Measurements from ENCODE around the gene NCOA7.
"Not testable (repeated sequence)": the region's sequence is repeated elsewhere in the genome, so short reads cannot be mapped to it uniquely, and the experiment has no call there.

The NCOA7 gene

GRCh38 chr6:125932451-125932795 lies 141.7 kb downstream of the NCOA7 start:
- no peaks in the 10 kb centered on the region for H3K79me2 ChIP-seq (ENCODE audit: low read length)
- H3K4me2 ChIP-seq (ENCODE audit: low read length): no peak overlapping the region
- H2AFZ ChIP-seq (ENCODE audit: low read depth, low read length): no peak overlapping the region
- no peaks in the 10 kb centered on the region for H4K20me1 ChIP-seq (ENCODE audit: insufficient read depth, low read length)
- H3K4me3 ChIP-seq (ENCODE audit: low read length): no peak overlapping the region
- no peak overlapping the region for H3K27ac ChIP-seq (ENCODE audit: low read length)
- no peaks in the 10 kb centered on the region for H3K36me3 ChIP-seq (replicated peaks; ENCODE audit: low read depth, low read length)
- H3K4me1 ChIP-seq (ENCODE audit: low read length): no peaks in the 10 kb centered on the region
- H3K27me3 ChIP-seq (ENCODE audit: low read depth, low read length): no peaks in the 10 kb centered on the region
- TF ChIP-seq EZH2phosphoT487 (IDR thresholded peaks at IDR 0.05; ENCODE audit: low read depth): no peak
- TF ChIP-seq, protein P1, sequence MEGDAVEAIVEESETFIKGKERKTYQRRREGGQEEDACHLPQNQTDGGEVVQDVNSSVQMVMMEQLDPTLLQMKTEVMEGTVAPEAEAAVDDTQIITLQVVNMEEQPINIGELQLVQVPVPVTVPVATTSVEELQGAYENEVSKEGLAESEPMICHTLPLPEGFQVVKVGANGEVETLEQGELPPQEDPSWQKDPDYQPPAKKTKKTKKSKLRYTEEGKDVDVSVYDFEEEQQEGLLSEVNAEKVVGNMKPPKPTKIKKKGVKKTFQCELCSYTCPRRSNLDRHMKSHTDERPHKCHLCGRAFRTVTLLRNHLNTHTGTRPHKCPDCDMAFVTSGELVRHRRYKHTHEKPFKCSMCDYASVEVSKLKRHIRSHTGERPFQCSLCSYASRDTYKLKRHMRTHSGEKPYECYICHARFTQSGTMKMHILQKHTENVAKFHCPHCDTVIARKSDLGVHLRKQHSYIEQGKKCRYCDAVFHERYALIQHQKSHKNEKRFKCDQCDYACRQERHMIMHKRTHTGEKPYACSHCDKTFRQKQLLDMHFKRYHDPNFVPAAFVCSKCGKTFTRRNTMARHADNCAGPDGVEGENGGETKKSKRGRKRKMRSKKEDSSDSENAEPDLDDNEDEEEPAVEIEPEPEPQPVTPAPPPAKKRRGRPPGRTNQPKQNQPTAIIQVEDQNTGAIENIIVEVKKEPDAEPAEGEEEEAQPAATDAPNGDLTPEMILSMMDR (IDR thresholded peaks at IDR 0.05; ENCODE audit: low read depth, low read length): no peak
- H3K9ac ChIP-seq (ENCODE audit: low read length): no peak overlapping the region
- H3K9me3 ChIP-seq (ENCODE audit: insufficient read depth, low read length): no peaks in the 10 kb centered on the region

DNA sequence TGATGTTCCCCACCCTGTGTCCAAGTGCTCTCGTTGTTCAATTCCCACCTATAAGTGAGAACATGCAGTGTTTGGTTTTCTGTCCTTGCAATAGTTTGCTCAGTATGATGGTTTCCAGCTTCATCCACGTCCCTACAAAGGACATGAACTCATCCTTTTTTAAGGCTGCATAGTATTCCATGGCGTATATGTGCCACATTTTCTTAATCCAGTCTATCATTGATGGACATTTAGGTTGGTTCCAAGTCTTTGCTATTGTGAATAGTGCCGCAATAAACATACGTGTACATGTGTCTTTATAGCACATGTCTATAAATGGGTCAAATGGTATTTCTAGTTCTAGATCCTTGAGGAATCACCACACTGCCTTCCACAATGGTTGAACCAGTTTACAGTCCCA lies 144.8 kb downstream of the NCOA7 start:
- H2AFZ ChIP-seq (ENCODE audit: low read depth, low read length); H3K79me2 ChIP-seq (ENCODE audit: low read length); H3K36me3 ChIP-seq (replicated peaks; ENCODE audit: low read depth, low read length); H4K20me1 ChIP-seq (ENCODE audit: insufficient read depth, low read length); H3K27ac ChIP-seq (ENCODE audit: low read length); H3K9ac ChIP-seq (ENCODE audit: low read length); H3K4me2 ChIP-seq (ENCODE audit: low read length); H3K4me3 ChIP-seq (ENCODE audit: low read length); H3K9me3 ChIP-seq (ENCODE audit: insufficient read depth, low read length); H3K4me1 ChIP-seq (ENCODE audit: low read length); H3K27me3 ChIP-seq (ENCODE audit: low read depth, low read length): not testable (repeated sequence)

DNA sequence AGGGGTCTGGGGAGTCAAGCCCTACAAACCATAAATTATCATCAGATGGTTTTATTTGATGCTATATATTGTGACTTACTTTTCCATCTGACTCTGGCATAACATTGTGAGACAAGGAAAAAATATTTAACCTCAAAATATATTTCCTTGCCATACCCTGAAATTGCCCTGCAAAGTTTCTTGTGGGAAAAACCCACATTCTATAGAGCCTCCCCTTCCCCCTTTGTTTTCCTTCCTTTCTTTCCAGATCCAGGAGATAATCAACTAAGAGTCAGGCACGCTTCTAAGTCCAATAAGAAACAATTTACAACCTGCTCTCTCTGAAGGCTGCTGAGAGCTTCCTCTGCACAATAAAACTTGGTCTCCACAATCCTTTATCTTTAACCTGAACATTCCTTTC lies 148.3 kb downstream of the NCOA7 start:
- Histone ChIP-seq H2AFZ (ENCODE audit: low read depth, low read length) (no peak overlapping the region), H3K27ac (ENCODE audit: low read length) (no peak overlapping the region), H3K4me1 (ENCODE audit: low read length) (no peaks in the 10 kb centered on the region), H3K79me2 (ENCODE audit: low read length) (no peaks in the 10 kb centered on the region), H4K20me1 (ENCODE audit: insufficient read depth, low read length) (no peaks in the 10 kb centered on the region), H3K36me3 (replicated peaks; ENCODE audit: low read depth, low read length) (no peaks in the 10 kb centered on the region), H3K27me3 (ENCODE audit: low read depth, low read length) (no peaks in the 10 kb centered on the region), H3K9ac (ENCODE audit: low read length) (no peak overlapping the region), H3K4me2 (ENCODE audit: low read length) (no peak overlapping the region), H3K9me3 (ENCODE audit: insufficient read depth, low read length) (no peaks in the 10 kb centered on the region), H3K4me3 (ENCODE audit: low read length) (no peak overlapping the region)
- TF ChIP-seq, protein P1 (IDR thresholded peaks at IDR 0.05; ENCODE audit: low read depth, low read length): no peak
- TF ChIP-seq EZH2phosphoT487 (IDR thresholded peaks at IDR 0.05; ENCODE audit: low read depth): no peak

DNA sequence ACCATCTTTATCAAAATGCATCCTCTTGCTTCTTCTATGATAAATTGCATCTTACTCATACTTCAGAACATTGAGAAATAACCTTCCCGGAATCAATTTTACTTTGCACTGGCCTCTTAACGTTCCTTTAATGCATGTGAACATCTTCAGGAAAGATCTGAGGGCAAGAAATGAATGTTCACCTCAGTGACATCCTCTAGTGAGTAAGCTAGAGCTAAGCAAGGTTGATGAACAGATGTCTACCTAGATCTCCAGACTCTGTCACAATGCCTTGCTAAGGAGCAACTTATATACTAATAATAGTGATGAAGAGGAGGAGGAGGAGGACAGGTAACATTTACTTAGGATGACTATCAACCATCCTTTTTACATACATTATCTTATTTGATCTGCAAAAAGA lies 149.0 kb downstream of the NCOA7 start:
- no peak overlapping the region for H3K4me3 ChIP-seq (ENCODE audit: low read length)
- no peak overlapping the region for H3K9ac ChIP-seq (ENCODE audit: low read length)
- no peak overlapping the region for H3K27ac ChIP-seq (ENCODE audit: low read length)
- H3K36me3 ChIP-seq (replicated peaks; ENCODE audit: low read depth, low read length): no peaks in the 10 kb centered on the region
- H3K79me2 ChIP-seq (ENCODE audit: low read length): no peaks in the 10 kb centered on the region
- H3K4me1 ChIP-seq (ENCODE audit: low read length): no peaks in the 10 kb centered on the region
- H2AFZ ChIP-seq (ENCODE audit: low read depth, low read length): no peak overlapping the region
- no peaks in the 10 kb centered on the region for H4K20me1 ChIP-seq (ENCODE audit: insufficient read depth, low read length)
- H3K9me3 ChIP-seq (ENCODE audit: insufficient read depth, low read length): no peaks in the 10 kb centered on the region
- H3K4me2 ChIP-seq (ENCODE audit: low read length): no peak overlapping the region
- no peaks in the 10 kb centered on the region for H3K27me3 ChIP-seq (ENCODE audit: low read depth, low read length)
- TF ChIP-seq EZH2phosphoT487 (IDR thresholded peaks at IDR 0.05; ENCODE audit: low read depth): no peak
- TF ChIP-seq, protein P1 (IDR thresholded peaks at IDR 0.05; ENCODE audit: low read depth, low read length): no peak

All from OCI-LY3 (cell line).